H1 (cell line): ENCODE data around the gene PRG3. TPM values are rescaled to one million over a fixed set of nuclear protein-coding genes. Genes with fewer than 3 reads are reported as not detected.

Experiments used
- CTCF ChIA-PET: fragments of 300-600 bp; sonication (Branson Sonifier 250); formaldehyde crosslinking; loops from one replicate; lab custom pipeline; 2021; ENCODE audit not compliant: partially characterized antibody; lab: Charles Lee
- POLR2A ChIA-PET: fragments of 300-600 bp; sonication (Branson Sonifier 250); formaldehyde crosslinking; loops from one replicate; lab custom pipeline; 2021; ENCODE audit warnings: inconsistent platforms; ENCODE audit not compliant: partially characterized antibody; lab: Charles Lee
- DNase-seq, 2 experiments: peaks; one replicate each; pipeline versions ENCODE4 v3.0.0 to v3.0.0-alpha.2; 2010 to 2022; ENCODE audit warnings: low spot score in 2 of 2, low read depth in 1 of 2, mixed read lengths in 1 of 2
- FAIRE-seq: peaks from 2 replicates; lab custom pipeline; 2011; peaks lifted over from hg19 to GRCh38; lab: Jason Lieb, UNC
- H2AFZ ChIP-seq: 2 replicates; pipeline ENCODE4 v1.8.1; 2012; ENCODE audit warnings: low read length, inconsistent platforms
- H2AK5ac ChIP-seq: 2 replicates; pipeline ENCODE4 v1.6.1; 2013; ENCODE audit warnings: low read depth, low read length
- H2BK120ac ChIP-seq: replicated peaks from 2 replicates; pipeline ENCODE3; 2013; ENCODE audit warnings: low read depth, low read length, inconsistent platforms
- H2BK12ac ChIP-seq: 2 replicates; pipeline ENCODE4 v1.6.1; 2013; ENCODE audit warnings: low read depth, low read length
- H2BK15ac ChIP-seq: 2 replicates; pipeline ENCODE4 v1.6.1; 2013; ENCODE audit warnings: low read length
- H2BK20ac ChIP-seq: 2 replicates; pipeline ENCODE4 v1.6.1; 2013; ENCODE audit warnings: low read length
- H2BK5ac ChIP-seq: 2 replicates; pipeline ENCODE4 v1.6.1; 2013; ENCODE audit warnings: low read depth, low read length
- H3K14ac ChIP-seq: 2 replicates; pipeline ENCODE4 v1.6.1; 2013; ENCODE audit warnings: inconsistent platforms; ENCODE audit not compliant: insufficient read length
- H3K18ac ChIP-seq: 2 replicates; pipeline ENCODE4 v1.6.1; 2013; ENCODE audit warnings: low read length; ENCODE audit errors: extremely low read depth
- H3K23ac ChIP-seq: 2 replicates; pipeline ENCODE4 v1.6.1; 2013; ENCODE audit warnings: inconsistent platforms; ENCODE audit not compliant: insufficient read length
- H3K23me2 ChIP-seq: 2 replicates; pipeline ENCODE4 v1.6.1; 2013; ENCODE audit warnings: low read depth, low read length
- H3K27ac ChIP-seq: 2 replicates; pipeline ENCODE4 v1.6.1; 2011; ENCODE audit warnings: low read depth, low read length, inconsistent platforms
- H3K27me3 ChIP-seq, 4 experiments: replicated peaks in 1 of 4; 1 replicate in 1 of 4; 2 replicates in 3 of 4; pipeline versions ENCODE4 v1.6.1 to v1.8.1; 2011 to 2013; ENCODE audit warnings: low read length in 3 of 4, mild to moderate bottlenecking in 3 of 4, inconsistent platforms in 2 of 4, mixed read lengths in 2 of 4, moderate library complexity in 1 of 4; ENCODE audit not compliant: control insufficient read depth in 3 of 4, insufficient read depth in 3 of 4; ENCODE audit errors: extremely low read depth in 1 of 4
- H3K36me3 ChIP-seq, 4 experiments: 2 replicates each; pipeline versions ENCODE4 v1.6.1 to v1.8.1; 2011 to 2013; ENCODE audit warnings: mild to moderate bottlenecking in 4 of 4, low read length in 3 of 4, moderate library complexity in 2 of 4, control low read depth in 1 of 4, inconsistent platforms in 1 of 4; ENCODE audit not compliant: insufficient read depth in 4 of 4, control insufficient read depth in 2 of 4
- H3K4ac ChIP-seq: replicated peaks from 2 replicates; pipeline ENCODE3; 2013; ENCODE audit warnings: low read length, low read depth, mixed read lengths, inconsistent platforms; ENCODE audit not compliant: insufficient read length
- H3K4me1 ChIP-seq, 4 experiments: replicated peaks in 1 of 4; 1 replicate in 1 of 4; 2 replicates in 3 of 4; pipeline versions ENCODE4 v1.6.1 to v1.8.1; 2011 to 2013; ENCODE audit warnings: low read length in 3 of 4, inconsistent platforms in 2 of 4, mixed read lengths in 1 of 4; ENCODE audit not compliant: insufficient read depth in 4 of 4, control insufficient read depth in 3 of 4
- H3K4me2 ChIP-seq, 2 experiments: 2 replicates each; pipeline versions ENCODE4 v1.6.1 to v1.8.1; 2011 to 2013; ENCODE audit warnings: low read depth in 2 of 2, low read length in 2 of 2, control low read depth in 1 of 2, inconsistent platforms in 1 of 2, mild to moderate bottlenecking in 1 of 2; ENCODE audit not compliant: insufficient read depth in 1 of 2
- H3K4me3 ChIP-seq, 4 experiments: fragments of 200-600, 300-600 bp in 1 of 4; sonication (generic), shearing (Covaris generic), sonication (Bioruptor Twin) in 1 of 4; 2 replicates each; pipeline versions ENCODE4 v1.5.1 to v1.8.1; 2011 to 2016; ENCODE audit warnings: low read length in 4 of 4, low read depth in 3 of 4, control low read depth in 2 of 4, inconsistent platforms in 2 of 4, mild to moderate bottlenecking in 2 of 4, mixed read lengths in 1 of 4, moderate library complexity in 1 of 4; ENCODE audit not compliant: insufficient read depth in 2 of 4; ENCODE audit errors: extremely low read depth in 1 of 4
- H3K56ac ChIP-seq: replicated peaks from 2 replicates; pipeline ENCODE3; 2013; ENCODE audit warnings: low read depth, mild to moderate bottlenecking, mixed read lengths, low read length, inconsistent platforms; ENCODE audit not compliant: insufficient read length
- H3K79me1 ChIP-seq: 2 replicates; pipeline ENCODE4 v1.6.1; 2013; ENCODE audit warnings: low read depth, low read length, control low read depth
- H3K79me2 ChIP-seq, 2 experiments: 2 replicates each; pipeline versions ENCODE4 v1.6.1 to v1.8.1; 2012 to 2013; ENCODE audit warnings: low read length in 2 of 2, mild to moderate bottlenecking in 2 of 2, inconsistent platforms in 1 of 2; ENCODE audit not compliant: insufficient read depth in 2 of 2, control insufficient read depth in 1 of 2
- H3K9ac ChIP-seq, 4 experiments: replicated peaks in 1 of 4; 1 replicate in 1 of 4; 2 replicates in 3 of 4; pipeline versions ENCODE4 v1.6.1 to v1.8.1; 2011 to 2013; ENCODE audit warnings: low read depth in 3 of 4, low read length in 3 of 4, control low read depth in 2 of 4, mild to moderate bottlenecking in 2 of 4, moderate library complexity in 2 of 4, inconsistent platforms in 1 of 4; ENCODE audit errors: extremely low read depth in 1 of 4
- H3K9me3 ChIP-seq, 2 experiments: 2 replicates each; pipeline versions ENCODE4 v1.6.1 to v1.8.1; 2012 to 2013; ENCODE audit warnings: mild to moderate bottlenecking in 2 of 2, moderate library complexity in 2 of 2, control low read depth in 1 of 2, inconsistent platforms in 1 of 2, low read depth in 1 of 2, low read length in 1 of 2, mixed read lengths in 1 of 2; ENCODE audit not compliant: insufficient read depth in 2 of 2
- H4K20me1 ChIP-seq, 2 experiments: replicated peaks in 1 of 2; 2 replicates each; pipeline versions ENCODE3 to v1.8.1; 2011 to 2013; ENCODE audit warnings: inconsistent platforms in 2 of 2, low read length in 2 of 2, mild to moderate bottlenecking in 1 of 2; ENCODE audit not compliant: insufficient read depth in 2 of 2, control insufficient read depth in 1 of 2
- H4K5ac ChIP-seq: 2 replicates; pipeline ENCODE4 v1.6.1; 2013; ENCODE audit warnings: low read length, low read depth, mixed read lengths, inconsistent platforms; ENCODE audit not compliant: insufficient read length
- H4K8ac ChIP-seq: 2 replicates; pipeline ENCODE4 v1.8.0; 2013; ENCODE audit warnings: mild to moderate bottlenecking, moderate library complexity, low read length, inconsistent platforms; ENCODE audit not compliant: insufficient read depth; ENCODE audit errors: extremely low read depth
- H4K91ac ChIP-seq: replicated peaks from 2 replicates; pipeline ENCODE3; 2013; ENCODE audit warnings: low read length, mixed read lengths, inconsistent platforms; ENCODE audit not compliant: insufficient read length
- CHD1 ChIP-seq: IDR thresholded peaks from 2 replicates; pipeline ENCODE4 v1.6.1; 2012; ENCODE audit warnings: low read depth, low read length, improper control_type of control experiment
- EP300 ChIP-seq, 2 experiments: IDR thresholded peaks; 1 replicate in 1 of 2; 2 replicates in 1 of 2; pipeline ENCODE4 v1.6.1; 2011 to 2012; ENCODE audit warnings: low read depth in 2 of 2, low read length in 2 of 2, mild to moderate bottlenecking in 2 of 2, borderline replicate concordance in 1 of 2, inconsistent platforms in 1 of 2, moderate library complexity in 1 of 2
- EZH2 ChIP-seq: fragments of 200-600 bp; sonication (generic); IDR thresholded peaks from 2 replicates; pipeline ENCODE4 v1.7.1; 2012; ENCODE audit warnings: low read depth, mild to moderate bottlenecking, moderate library complexity, low read length, inconsistent platforms; ENCODE audit not compliant: severe bottlenecking
- KDM5A ChIP-seq: fragments of 200-600 bp; IDR thresholded peaks from 2 replicates; pipeline ENCODE4 v1.7.1; 2012; ENCODE audit warnings: mild to moderate bottlenecking, low read length, inconsistent platforms, mixed read lengths
- POLR2A ChIP-seq, 2 experiments: IDR thresholded peaks; 1 replicate in 1 of 2; 2 replicates in 1 of 2; pipeline ENCODE4 v1.6.1; 2011; ENCODE audit warnings: low read depth in 2 of 2, low read length in 2 of 2, mild to moderate bottlenecking in 2 of 2; ENCODE audit errors: control extremely low read depth in 1 of 2
- RXRA ChIP-seq: IDR thresholded peaks from 2 replicates; pipeline ENCODE4 v1.6.1; 2011; ENCODE audit warnings: low read depth, mild to moderate bottlenecking, low read length, moderate library complexity; ENCODE audit not compliant: insufficient read depth
- SP2 ChIP-seq: IDR thresholded peaks from 2 replicates; pipeline ENCODE4 v1.6.1; 2012; ENCODE audit warnings: mild to moderate bottlenecking, low read length, inconsistent platforms
- TCF12 ChIP-seq: IDR thresholded peaks from 2 replicates; pipeline ENCODE4 v1.6.1; 2011; ENCODE audit warnings: low read depth, mild to moderate bottlenecking, low read length
- USF2 ChIP-seq: IDR thresholded peaks from 2 replicates; pipeline ENCODE4 v1.6.1; 2011; ENCODE audit warnings: low read length, improper control_type of control experiment
- WGBS, 2 experiments: shearing (Covaris generic) in 1 of 2; methylation state at CpG; one replicate each; pipeline versions ENCODE4 v1.1.6 to v1.1.7; 2013 to 2015; ENCODE audit warnings: low lambda C conversion rate in 2 of 2, mixed read lengths in 2 of 2, inconsistent platforms in 1 of 2, low coverage in 1 of 2, missing lambda C conversion rate in 1 of 2; ENCODE audit not compliant: insufficient replicate concordance in 2 of 2, insufficient coverage in 1 of 2, insufficient read length in 1 of 2; ENCODE audit errors: extremely low coverage in 1 of 2, missing lambda C conversion rate in 1 of 2; 5-methylcytosine and 5-hydroxymethylcytosine counted together
- polyA plus RNA-seq, 7 experiments: library from polyadenylated mRNA; depleted of rRNA in 3 of 7; stranded (reverse) in 5 of 7; unstranded in 2 of 7; fragments of >200 nt in 5 of 7; fragments of 200-250 nt in 2 of 7; gene quantifications; 1 replicate in 5 of 7; 2 replicates in 1 of 7; 4 replicates in 1 of 7; pipeline versions ENCODE4 v1.2.1 to v1.2.3, GENCODE V29; 2011 to 2013; ENCODE audit warnings: missing spikeins in 2 of 7, mixed read lengths in 2 of 7
- total RNA-seq: library from RNA; stranded (reverse); fragmentation: NEBNext Ultra II Directional; extraction: Animal tissue kit (Norgen Biotek cat#: 25700); gene quantifications from 2 replicates; pipeline ENCODE4 v1.2.1, GENCODE V29; 2021
- TF ChIP-seq, protein P1 (sequence below), 3 experiments: IDR thresholded peaks; 1 replicate in 2 of 3; 2 replicates in 1 of 3; pipeline versions ENCODE4 v1.5.1 to v1.6.1; 2011; ENCODE audit warnings: low read length in 3 of 3, mild to moderate bottlenecking in 3 of 3, inconsistent platforms in 2 of 3, low read depth in 1 of 3, moderate library complexity in 1 of 3; ENCODE audit not compliant: insufficient read depth in 1 of 3; ENCODE audit errors: control extremely low read depth in 1 of 3

Gene PRG3
- total and polyA plus RNA-seq, 2 of the 8 experiments (the other 6 are each of a cell fraction or from before 2014, with no cell fraction given) = not detected

GRCh38 chr11:57397394-57397990 lies 16.5 kb upstream of the PRG3 start:
- no peak overlapping the region for H3K18ac ChIP-seq
- no peak overlapping the region for H3K56ac ChIP-seq
- H3K14ac ChIP-seq = no peak overlapping the region
- H3K27ac ChIP-seq = no peak overlapping the region
- no peaks in the 10 kb centered on the region for H4K20me1 ChIP-seq
- no peaks in the 10 kb centered on the region for H3K4me1 ChIP-seq
- CTCF ChIA-PET = interaction anchor here (1.4 kb wide), 2 partner anchors 18 to 30 kb away, joined by 3 to 4 read pairs; no protein-coding TSS in a partner anchor
- no peak overlapping the region for H2BK120ac ChIP-seq
- no peaks in the 10 kb centered on the region for H3K9me3 ChIP-seq
- H3K4me2 ChIP-seq = no peak overlapping the region
- no peaks in the 10 kb centered on the region for H3K79me1 ChIP-seq
- no peak overlapping the region for H2AK5ac ChIP-seq
- H4K91ac ChIP-seq = no peak overlapping the region
- H3K4ac ChIP-seq = no peak overlapping the region
- no peak overlapping the region for H2AFZ ChIP-seq
- no peak overlapping the region for H2BK20ac ChIP-seq
- no peak overlapping the region for H2BK12ac ChIP-seq
- H4K5ac ChIP-seq = no peak overlapping the region
- no peak overlapping the region for H3K23ac ChIP-seq
- FAIRE-seq (no peak), DNase-seq (no peak)
- no peak overlapping the region for H3K4me3 ChIP-seq
- no peaks in the 10 kb centered on the region; a peak in 2 of 7 replicates for H3K27me3 ChIP-seq
- no peaks in the 10 kb centered on the region for H3K36me3 ChIP-seq
- no peak overlapping the region for H3K9ac ChIP-seq
- no peak overlapping the region for H2BK5ac ChIP-seq
- H3K23me2 ChIP-seq = no peaks in the 10 kb centered on the region
- 87% methylated on average over 4 of the region's 4 CpGs; no CpG with 5 or more reads in 1 of the 2 experiments for WGBS, 2 experiments
- no peak overlapping the region for H2BK15ac ChIP-seq
- H4K8ac ChIP-seq = no peak overlapping the region
- no peaks in the 10 kb centered on the region for H3K79me2 ChIP-seq
- POLR2A ChIA-PET = no interaction called here
- TF ChIP-seq TCF12 (no peak), RXRA (no peak), POLR2A (IDR thresholded peaks at IDR 0.05; ENCODE audit: control extremely low read depth in 1 of 2, low read depth in 2 of 2, low read length in 2 of 2) (no peak), KDM5A (no peak), USF2 (no peak), EZH2 (no peak), SP2 (no peak), EP300 (IDR thresholded peaks at IDR 0.05; ENCODE audit: borderline replicate concordance in 1 of 2, low read depth in 2 of 2, low read length in 2 of 2) (no peak), CHD1 (no peak)
- TF ChIP-seq, protein P1, sequence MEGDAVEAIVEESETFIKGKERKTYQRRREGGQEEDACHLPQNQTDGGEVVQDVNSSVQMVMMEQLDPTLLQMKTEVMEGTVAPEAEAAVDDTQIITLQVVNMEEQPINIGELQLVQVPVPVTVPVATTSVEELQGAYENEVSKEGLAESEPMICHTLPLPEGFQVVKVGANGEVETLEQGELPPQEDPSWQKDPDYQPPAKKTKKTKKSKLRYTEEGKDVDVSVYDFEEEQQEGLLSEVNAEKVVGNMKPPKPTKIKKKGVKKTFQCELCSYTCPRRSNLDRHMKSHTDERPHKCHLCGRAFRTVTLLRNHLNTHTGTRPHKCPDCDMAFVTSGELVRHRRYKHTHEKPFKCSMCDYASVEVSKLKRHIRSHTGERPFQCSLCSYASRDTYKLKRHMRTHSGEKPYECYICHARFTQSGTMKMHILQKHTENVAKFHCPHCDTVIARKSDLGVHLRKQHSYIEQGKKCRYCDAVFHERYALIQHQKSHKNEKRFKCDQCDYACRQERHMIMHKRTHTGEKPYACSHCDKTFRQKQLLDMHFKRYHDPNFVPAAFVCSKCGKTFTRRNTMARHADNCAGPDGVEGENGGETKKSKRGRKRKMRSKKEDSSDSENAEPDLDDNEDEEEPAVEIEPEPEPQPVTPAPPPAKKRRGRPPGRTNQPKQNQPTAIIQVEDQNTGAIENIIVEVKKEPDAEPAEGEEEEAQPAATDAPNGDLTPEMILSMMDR (IDR thresholded peaks at IDR 0.05; ENCODE audit: control extremely low read depth in 1 of 3, insufficient read depth in 1 of 3, low read depth in 1 of 3, low read length in 3 of 3) = no peak
